Dermis microvascular lymphatic vessel endothelial cell (primary cell): Measurements from ENCODE around the gene MACROD1. TPM values are rescaled to one million over a fixed set of nuclear protein-coding genes. Genes with fewer than 3 reads are reported as not detected.
"Not testable (repeated sequence)": the region's sequence is repeated elsewhere in the genome, so short reads cannot be mapped to it uniquely, and the experiment has no call there.

Experiments
- DNase-seq, 2 donors: peaks; one replicate each; pipeline versions ENCODE4 v3.0.0 to v3.0.0-alpha.2; 2010; ENCODE audit warnings: low read depth in 2 of 2
- total RNA-seq: library from RNA; depleted of rRNA; stranded (reverse); fragments of >200 nt; gene quantifications from 2 replicates; pipeline ENCODE4 v1.2.1, GENCODE V29; 2014

Gene MACROD1
- total RNA-seq, 1 donor from 2014 or later = 23.1 TPM

- DNase-seq = no peak
Observed at GRCh38 chr11:64058494-64058893, 107.4 kb downstream of the MACROD1 start.

- DNase-seq = no peak
Observed at GRCh38 chr11:64057890-64058289, 108.0 kb downstream of the MACROD1 start.

GRCh38 chr11:64056861-64057260 lies 109.1 kb downstream of the MACROD1 start:
- no peak for DNase-seq

- DNase-seq = no peak
Observed at GRCh38 chr11:64056213-64056785, 109.6 kb downstream of the MACROD1 start.

- no peak for DNase-seq
Observed at GRCh38 chr11:64055077-64055476, 110.8 kb downstream of the MACROD1 start.

- no peak for DNase-seq
Observed at GRCh38 chr11:64053699-64054098, 112.2 kb downstream of the MACROD1 start.

GRCh38 chr11:64052938-64053622 lies 112.8 kb downstream of the MACROD1 start:
- no peak for DNase-seq

- no peak for DNase-seq
Observed at GRCh38 chr11:64052436-64052835, 113.5 kb downstream of the MACROD1 start.

- no peak for DNase-seq
Observed at GRCh38 chr11:64051297-64051696, 114.6 kb downstream of the MACROD1 start.

- no peak for DNase-seq
Observed at GRCh38 chr11:64049509-64049908, 116.4 kb downstream of the MACROD1 start.

GRCh38 chr11:64048042-64048854 lies 117.7 kb downstream of the MACROD1 start:
- DNase-seq = no peak

- not testable (repeated sequence) for DNase-seq
Observed at GRCh38 chr11:64047373-64047772, 118.5 kb downstream of the MACROD1 start.

GRCh38 chr11:64045700-64046099 lies 120.2 kb downstream of the MACROD1 start:
- DNase-seq = no peak

- no peak for DNase-seq
Observed at GRCh38 chr11:64044730-64045393, 121.1 kb downstream of the MACROD1 start.

- no peak for DNase-seq
Observed at GRCh38 chr11:64043545-64043944, 122.4 kb downstream of the MACROD1 start.

GRCh38 chr11:64042301-64042700 lies 123.6 kb downstream of the MACROD1 start:
- no peak for DNase-seq

- no peak for DNase-seq
Observed at GRCh38 chr11:64041846-64042245, 124.1 kb downstream of the MACROD1 start.

GRCh38 chr11:64040684-64041322 lies 125.1 kb downstream of the MACROD1 start:
- no peak for DNase-seq

- DNase-seq = no peak
Observed at GRCh38 chr11:64039012-64039665, 126.8 kb downstream of the MACROD1 start.

GRCh38 chr11:64038500-64038899 lies 127.4 kb downstream of the MACROD1 start:
- no peak for DNase-seq

- DNase-seq = no peak
Observed at GRCh38 chr11:64037027-64037634, 128.8 kb downstream of the MACROD1 start.
